Transverse colon (tissue), 4 donors: ENCODE data around the gene NRXN2.

ENCODE experiments used
- CTCF ChIP-seq, 5 experiments: fragments of 200-600 bp in 3 of 5; fragments of 450-650 bp in 2 of 5; sonication (generic) in 3 of 5; IDR thresholded peaks; 1 replicate in 2 of 5; 2 replicates in 3 of 5; pipeline ENCODE4 v1.5.1; 2016 to 2017; ENCODE audit warnings: antibody characterized with exemption in 5 of 5, inconsistent platforms in 3 of 5, mild to moderate bottlenecking in 2 of 5, moderate library complexity in 1 of 5
- EP300 ChIP-seq: sonication (generic); formaldehyde crosslinking; IDR thresholded peaks from one replicate; pipeline ENCODE4 v1.6.1; 2017; ENCODE audit warnings: antibody characterized with exemption, low read depth
- POLR2A ChIP-seq: fragments of 450-650 bp; IDR thresholded peaks from one replicate; pipeline ENCODE4 v1.6.1; 2016; ENCODE audit warnings: antibody characterized with exemption, mild to moderate bottlenecking, moderate library complexity
- POLR2AphosphoS5 ChIP-seq, 3 donors: sonication (generic); formaldehyde crosslinking; IDR thresholded peaks; one replicate each; pipeline ENCODE4 v1.6.1; 2016; ENCODE audit warnings: antibody characterized with exemption in 3 of 3

GRCh38 chr11:64620381-64620971, 102.5 kb downstream of the NRXN2 start:
- no peak for TF ChIP-seq CTCF (IDR thresholded peaks at IDR 0.05)
- TF ChIP-seq EP300 = no peak
- no peak for TF ChIP-seq POLR2AphosphoS5 (IDR thresholded peaks at IDR 0.05)
- TF ChIP-seq POLR2A = no peak
